ENCODE data around the gene PDZRN3. TPM values are rescaled to one million over a fixed set of nuclear protein-coding genes. Genes with fewer than 3 reads are reported as not detected.

PDZRN3 gene
- total RNA-seq, 2 donors from 2014 or later, result not detected

DNA sequence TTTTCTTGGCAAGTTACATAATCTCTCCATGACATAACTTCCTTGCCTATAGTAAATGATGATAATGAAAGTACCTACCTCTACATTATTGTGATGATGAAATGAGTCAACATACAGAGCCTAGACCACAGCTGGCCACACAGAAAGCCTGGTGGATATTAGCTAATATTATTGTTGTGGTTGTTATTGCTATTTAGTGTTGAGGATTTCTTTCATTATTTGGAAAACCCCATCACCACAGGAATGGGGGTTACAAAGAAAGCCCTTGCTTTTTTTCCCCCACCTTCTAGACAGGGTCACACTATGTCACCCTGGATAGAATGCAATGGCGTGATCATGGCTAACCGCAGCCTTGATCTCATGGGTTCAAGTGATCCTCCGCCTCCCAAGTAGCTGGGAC lies 125.0 kb downstream of the PDZRN3 start:
- H3K4me3 Mint-ChIP-seq, result no peak overlapping the region
- H3K36me3 Mint-ChIP-seq (ENCODE audit: low read depth), result no peaks in the 10 kb centered on the region
- H3K27me3 Mint-ChIP-seq, result peaks cover 16% of the 10 kb centered on the region
- no peak for ATAC-seq (replicated peaks)
- no peak overlapping the region for H3K27ac Mint-ChIP-seq
- no peaks in the 10 kb centered on the region for H3K4me1 Mint-ChIP-seq
- no peaks in the 10 kb centered on the region for H3K9me3 Mint-ChIP-seq

DNA sequence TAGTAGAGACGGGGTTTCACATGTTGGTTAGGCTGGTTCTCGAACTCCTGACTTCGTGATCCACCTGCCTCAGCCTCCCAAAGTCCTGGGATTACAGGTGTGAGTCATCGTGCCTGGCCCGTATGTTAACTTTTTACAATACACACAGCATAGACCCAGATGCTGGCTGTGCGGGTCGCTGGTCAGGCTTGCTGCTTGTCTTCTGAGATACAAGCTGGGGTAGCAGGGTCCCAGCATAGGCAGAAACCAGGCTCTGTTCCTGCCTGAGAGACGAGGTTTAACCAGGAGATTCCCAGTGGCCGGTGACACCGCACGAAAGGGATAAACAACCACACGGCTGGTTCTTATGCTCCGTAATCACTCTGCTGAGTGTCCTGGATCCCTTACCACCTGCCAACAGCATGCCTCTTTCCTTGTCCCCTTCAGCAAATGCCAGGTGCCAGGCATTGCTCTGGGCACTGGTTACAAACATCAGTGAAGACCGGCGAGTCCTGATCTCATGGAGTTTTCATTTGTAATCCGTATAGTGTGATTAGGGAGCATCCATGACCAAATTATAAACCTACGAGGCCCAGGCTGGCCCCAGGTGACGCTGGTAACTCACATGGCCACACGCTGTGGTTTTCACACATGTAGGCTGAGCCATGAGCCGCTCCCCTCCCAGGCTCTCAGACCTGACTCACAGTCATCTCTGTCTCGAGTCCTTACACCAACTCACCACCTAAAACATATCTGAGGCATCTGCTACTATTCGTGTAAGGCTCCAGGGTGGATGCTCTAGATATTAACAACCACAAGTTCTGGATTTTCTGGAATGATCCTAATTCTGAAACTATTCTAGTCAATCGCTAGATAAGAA lies 125.7 kb downstream of the PDZRN3 start:
- Mint-ChIP-seq H3K4me1 (no peaks in the 10 kb centered on the region), H3K36me3 (ENCODE audit: low read depth) (no peaks in the 10 kb centered on the region), H3K27me3 (peaks cover 21% of the 10 kb centered on the region), H3K4me3 (no peak overlapping the region), H3K27ac (no peak overlapping the region), H3K9me3 (no peaks in the 10 kb centered on the region)
- peak; percentile 69 for ATAC-seq (replicated peaks)

DNA sequence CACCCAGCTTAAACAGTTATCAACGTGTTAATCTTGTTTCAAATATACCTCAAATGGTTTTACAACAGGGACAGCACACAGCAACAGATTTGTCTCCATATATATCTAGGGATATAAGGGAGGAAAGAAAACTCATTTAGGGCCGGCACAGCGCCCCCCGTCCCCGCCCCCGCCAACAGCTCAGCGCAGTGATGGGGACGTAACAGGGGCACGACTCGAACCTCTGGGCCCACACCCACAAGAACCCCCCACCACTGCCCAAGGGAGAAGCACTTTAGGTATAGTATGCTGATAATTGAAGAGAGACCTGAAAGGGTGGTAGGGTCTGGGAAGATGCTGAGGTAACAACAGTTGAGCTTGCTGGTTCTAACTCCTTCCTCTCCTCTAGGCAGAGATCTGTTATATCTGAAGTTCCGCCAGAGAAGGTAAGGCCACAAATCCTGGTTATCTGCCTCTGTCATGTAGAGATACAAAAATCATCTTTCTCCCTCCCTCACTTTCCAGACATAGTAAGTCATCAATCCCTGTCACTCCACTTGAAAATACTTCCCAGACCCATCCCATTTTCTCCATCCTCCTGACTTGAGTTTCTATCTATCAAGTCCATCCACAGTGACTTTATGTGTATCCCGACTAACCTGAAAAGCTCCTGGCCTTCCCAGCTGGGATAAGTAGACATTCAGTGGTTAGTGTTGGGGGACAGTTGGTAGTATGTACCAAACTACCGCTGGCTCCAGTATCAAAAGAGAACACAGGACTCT lies 126.9 kb downstream of the PDZRN3 start:
- Mint-ChIP-seq H3K4me3 (no peak overlapping the region), H3K9me3 (no peaks in the 10 kb centered on the region)

DNA sequence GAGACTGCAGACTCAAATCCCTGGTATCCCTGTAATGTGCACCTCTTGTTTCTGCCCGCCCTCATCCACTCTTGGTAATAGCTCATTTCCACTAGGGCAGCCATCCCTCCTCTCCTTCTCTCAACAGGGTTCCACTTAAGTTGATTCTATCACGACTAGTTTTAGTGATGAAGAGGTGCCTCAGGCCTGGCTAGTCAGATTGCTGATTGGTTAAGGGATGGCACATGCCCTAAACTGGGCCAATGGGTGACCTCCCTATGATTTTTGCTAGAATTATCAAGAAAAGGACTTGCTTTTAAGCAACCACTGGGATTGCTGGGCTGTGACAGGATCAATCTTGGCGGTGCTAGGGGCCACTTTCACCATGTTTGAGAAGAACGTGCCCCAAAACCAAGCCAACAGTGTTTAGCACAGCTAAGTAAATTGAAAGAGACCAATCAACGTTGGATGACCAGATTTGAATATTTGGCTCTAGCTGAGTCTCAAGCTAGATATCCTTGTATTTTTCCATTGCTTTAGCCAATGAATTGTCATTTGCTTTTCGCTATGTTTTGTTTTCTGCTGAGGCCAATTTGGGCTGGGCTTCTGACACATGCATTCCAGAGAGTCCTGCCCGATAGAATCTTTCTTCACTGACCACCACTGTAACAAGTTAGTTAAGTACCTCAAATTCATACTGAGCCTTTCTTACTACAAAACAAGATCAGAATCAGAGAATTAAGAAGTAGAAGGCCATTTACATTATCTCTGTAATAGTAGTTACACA lies 131.0 kb downstream of the PDZRN3 start:
- Mint-ChIP-seq H3K4me1 (no peaks in the 10 kb centered on the region), H3K9me3 (no peaks in the 10 kb centered on the region), H3K36me3 (ENCODE audit: low read depth) (no peaks in the 10 kb centered on the region), H3K27ac (no peak overlapping the region), H3K4me3 (no peak overlapping the region), H3K27me3 (peaks cover 10% of the 10 kb centered on the region)
- ATAC-seq (replicated peaks), result no peak

More for the DNA sequence above, 126.9 kb downstream of the PDZRN3 start:
- H3K27me3 Mint-ChIP-seq, result peaks cover 19% of the 10 kb centered on the region
- no peaks in the 10 kb centered on the region for H3K36me3 Mint-ChIP-seq (ENCODE audit: low read depth)
- H3K27ac Mint-ChIP-seq, result no peak overlapping the region
- ATAC-seq (replicated peaks), result no peak
- H3K4me1 Mint-ChIP-seq, result no peaks in the 10 kb centered on the region

DNA sequence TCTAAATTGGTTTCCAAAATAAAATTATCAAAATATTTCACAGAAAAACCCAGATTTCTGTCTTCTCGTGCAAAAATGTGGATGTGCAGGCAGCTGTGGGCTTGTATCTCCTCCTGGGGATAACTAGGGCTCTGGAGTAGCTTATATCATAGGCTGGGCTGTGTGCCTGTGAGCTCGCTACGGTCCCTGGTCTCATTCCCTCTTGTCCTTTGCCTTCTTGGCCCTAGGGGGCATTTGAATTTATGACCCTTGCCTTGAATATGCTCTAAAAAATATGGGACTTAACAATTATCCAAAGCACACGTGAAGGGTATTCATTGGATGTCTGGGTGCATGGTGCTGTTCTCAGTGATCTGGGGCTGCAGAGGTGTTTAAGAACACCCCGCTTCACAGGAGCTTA lies 132.6 kb downstream of the PDZRN3 start:
- H3K27ac Mint-ChIP-seq, result no peak overlapping the region
- H3K27me3 Mint-ChIP-seq, result peaks cover 10% of the 10 kb centered on the region
- H3K36me3 Mint-ChIP-seq (ENCODE audit: low read depth), result no peaks in the 10 kb centered on the region
- H3K4me3 Mint-ChIP-seq, result no peak overlapping the region
- H3K4me1 Mint-ChIP-seq, result no peaks in the 10 kb centered on the region
- H3K9me3 Mint-ChIP-seq, result no peaks in the 10 kb centered on the region
- no peak for ATAC-seq (replicated peaks)

DNA sequence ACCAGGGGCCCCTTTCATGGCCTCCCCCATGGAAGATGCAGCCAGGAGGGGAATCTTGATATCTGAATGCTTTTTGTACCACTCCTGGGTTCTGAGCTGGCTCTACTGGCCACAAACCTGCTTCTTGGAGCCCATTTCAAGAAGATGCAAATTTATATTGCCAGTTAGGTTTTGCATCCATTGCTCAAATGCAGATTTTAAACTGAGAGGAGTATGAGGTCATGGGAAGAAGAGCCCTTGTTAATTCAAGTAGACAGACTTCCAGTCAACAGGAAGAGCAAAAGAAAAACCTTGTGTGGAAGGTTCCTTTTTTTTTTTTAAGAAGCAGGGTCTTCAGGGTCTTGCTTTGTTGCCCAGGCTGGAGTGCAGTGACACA lies 133.5 kb downstream of the PDZRN3 start:
- H3K36me3 Mint-ChIP-seq (ENCODE audit: low read depth), result no peaks in the 10 kb centered on the region
- H3K27ac Mint-ChIP-seq, result no peak overlapping the region
- no peak for ATAC-seq (replicated peaks)
- no peaks in the 10 kb centered on the region for H3K4me1 Mint-ChIP-seq
- H3K9me3 Mint-ChIP-seq, result no peaks in the 10 kb centered on the region
- H3K4me3 Mint-ChIP-seq, result no peak overlapping the region
- H3K27me3 Mint-ChIP-seq, result peaks cover 10% of the 10 kb centered on the region

DNA sequence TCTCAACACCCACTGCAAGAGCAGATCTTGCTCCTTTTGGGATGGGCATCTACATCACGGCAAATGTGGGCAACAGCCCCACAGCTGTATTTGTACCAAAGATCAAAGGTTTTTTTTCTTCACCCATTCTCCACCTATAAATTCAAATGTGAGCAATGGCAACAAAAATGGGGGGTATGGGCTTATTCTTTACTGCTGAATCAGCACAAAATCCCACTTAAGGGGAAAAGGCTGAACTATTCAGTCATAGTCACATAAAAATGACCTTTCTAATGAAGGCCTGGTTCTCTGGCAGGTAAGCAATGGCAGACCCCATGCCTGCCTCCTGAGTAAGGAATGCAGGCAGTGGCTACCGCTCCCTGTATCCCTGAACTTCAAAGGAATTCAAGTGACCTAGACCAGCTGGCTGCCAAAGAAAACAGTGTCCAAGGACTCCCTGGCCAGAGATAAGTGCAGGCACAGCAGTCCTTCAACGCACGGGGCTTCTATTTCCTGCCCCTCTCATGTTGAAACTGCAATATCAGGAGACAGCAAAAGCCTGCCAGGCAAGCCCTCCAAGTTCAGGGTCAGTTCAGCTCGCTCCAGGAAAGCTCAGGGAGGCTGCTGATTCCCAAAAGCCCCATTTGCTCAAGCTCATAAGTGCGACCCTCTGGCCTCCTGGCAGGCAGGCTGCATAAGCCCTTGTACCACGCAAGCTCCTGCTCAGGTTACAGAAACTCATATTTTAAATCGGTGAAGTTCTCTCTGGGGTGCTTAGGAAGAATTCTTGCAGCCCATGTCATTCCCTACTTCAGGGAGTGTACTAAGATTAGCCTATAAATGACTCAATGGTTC lies 134.1 kb downstream of the PDZRN3 start:
- no peak for ATAC-seq (replicated peaks)
- no peak overlapping the region for H3K27ac Mint-ChIP-seq
- H3K27me3 Mint-ChIP-seq, result peaks cover 10% of the 10 kb centered on the region
- H3K4me3 Mint-ChIP-seq, result no peak overlapping the region
- H3K36me3 Mint-ChIP-seq (ENCODE audit: low read depth), result no peaks in the 10 kb centered on the region
- no peaks in the 10 kb centered on the region for H3K9me3 Mint-ChIP-seq
- no peaks in the 10 kb centered on the region for H3K4me1 Mint-ChIP-seq

DNA sequence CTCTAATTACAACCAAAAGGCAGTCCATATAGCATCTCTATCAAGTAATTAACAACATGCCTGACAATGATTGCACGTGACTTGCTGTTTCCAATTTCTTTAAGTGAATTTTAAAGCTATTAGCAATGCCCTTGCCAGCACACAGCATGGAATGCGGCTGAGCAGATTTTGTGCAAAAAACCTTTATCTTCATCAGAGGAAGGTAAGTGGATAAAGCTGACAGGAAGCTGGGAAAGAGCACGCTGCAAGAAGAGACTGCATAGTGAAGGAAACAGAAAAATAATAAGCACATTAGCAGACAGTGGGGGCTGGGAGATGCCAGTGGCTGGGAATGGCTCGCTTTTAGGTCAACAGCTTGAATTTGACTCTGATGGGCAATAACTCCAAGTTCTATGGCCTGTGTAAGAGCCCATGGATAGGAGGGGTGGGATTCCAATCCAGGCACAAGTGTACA lies 138.8 kb downstream of the PDZRN3 start:
- no peaks in the 10 kb centered on the region for H3K9me3 Mint-ChIP-seq
- H3K36me3 Mint-ChIP-seq (ENCODE audit: low read depth), result no peaks in the 10 kb centered on the region
- H3K27me3 Mint-ChIP-seq, result peaks cover 19% of the 10 kb centered on the region
- no peak overlapping the region for H3K27ac Mint-ChIP-seq
- H3K4me1 Mint-ChIP-seq, result no peaks in the 10 kb centered on the region
- no peak overlapping the region for H3K4me3 Mint-ChIP-seq
- ATAC-seq (replicated peaks), result no peak

DNA sequence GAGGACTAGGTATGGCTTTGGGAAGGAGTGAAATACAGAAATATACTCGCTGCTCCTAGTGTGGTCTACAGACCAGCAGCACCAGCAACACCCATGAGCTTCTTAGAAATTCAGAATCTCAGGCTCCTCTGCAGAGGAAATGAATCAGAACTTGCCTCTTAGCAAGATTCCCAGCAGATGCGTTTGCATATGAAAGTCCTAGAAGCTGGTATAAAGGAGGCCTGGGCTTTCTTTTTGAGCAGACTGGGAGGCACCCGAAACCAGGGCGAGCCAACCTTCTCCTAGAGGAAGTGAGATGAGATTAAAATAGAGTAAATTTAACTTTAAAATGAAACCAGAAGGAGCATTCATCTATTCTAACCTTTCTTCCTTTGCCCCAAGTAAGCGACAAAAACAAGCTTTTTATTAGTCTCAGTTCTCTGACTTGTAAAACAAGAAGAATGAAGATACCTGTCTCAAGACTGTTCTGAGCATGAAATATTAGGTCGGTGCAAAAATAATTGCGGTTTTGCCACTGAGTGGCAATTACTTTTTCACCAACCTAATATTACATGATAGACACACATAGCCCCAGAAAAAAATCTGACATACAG lies 140.0 kb downstream of the PDZRN3 start:
- Mint-ChIP-seq H3K4me3 (no peak overlapping the region), H3K27ac (no peak overlapping the region), H3K4me1 (no peaks in the 10 kb centered on the region), H3K27me3 (peaks cover 23% of the 10 kb centered on the region), H3K36me3 (ENCODE audit: low read depth) (no peaks in the 10 kb centered on the region), H3K9me3 (no peaks in the 10 kb centered on the region)
- peak; percentile 19 for ATAC-seq (replicated peaks)

DNA sequence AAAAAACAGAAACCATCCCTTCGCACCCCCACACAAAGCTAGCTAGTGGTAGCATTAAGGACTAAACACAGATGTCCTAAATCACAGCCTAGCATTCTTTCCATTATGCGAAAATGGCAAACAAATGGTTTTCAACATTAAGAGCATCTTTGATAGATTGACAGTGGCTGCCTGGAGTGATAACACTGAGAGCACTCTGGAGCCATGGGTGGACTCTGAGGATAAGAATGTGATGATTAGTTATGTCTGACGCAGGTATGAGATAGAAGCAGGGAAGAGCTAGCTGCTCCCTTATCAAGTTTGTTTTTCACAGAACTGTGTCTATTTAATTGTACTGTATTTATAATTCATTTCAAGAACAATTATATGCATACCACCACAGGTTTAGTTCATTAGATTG lies 142.9 kb downstream of the PDZRN3 start:
- Mint-ChIP-seq H3K4me1 (no peaks in the 10 kb centered on the region), H3K4me3 (no peak overlapping the region)

DNA sequence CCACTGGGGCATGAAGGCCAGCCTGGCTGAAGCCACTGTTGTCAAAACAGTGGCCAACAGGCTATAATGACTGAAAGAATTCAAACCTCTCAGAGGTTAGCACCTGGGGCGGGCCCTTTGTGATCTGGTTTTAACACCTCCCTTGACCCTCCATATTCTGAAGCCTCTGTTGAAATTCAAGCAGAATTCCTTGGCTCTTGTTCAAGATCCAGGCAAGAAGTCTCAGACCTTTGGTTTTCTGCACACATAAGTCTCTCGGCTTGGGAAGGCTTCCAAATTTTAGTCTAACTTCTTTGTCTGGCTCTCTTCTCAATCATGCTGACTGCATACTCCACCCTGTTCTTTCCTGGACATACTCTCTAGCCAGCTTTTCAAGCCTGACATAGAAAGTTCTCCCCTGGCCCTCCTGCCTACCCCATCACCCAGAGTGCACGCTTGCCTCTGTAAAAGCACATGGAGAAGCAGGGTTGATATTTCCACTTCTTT lies 144.5 kb downstream of the PDZRN3 start:
- H3K9me3 Mint-ChIP-seq, result no peaks in the 10 kb centered on the region
- peaks cover 31% of the 10 kb centered on the region for H3K27me3 Mint-ChIP-seq
- no peak overlapping the region for H3K4me3 Mint-ChIP-seq
- no peaks in the 10 kb centered on the region for H3K36me3 Mint-ChIP-seq (ENCODE audit: low read depth)
- no peak for ATAC-seq (replicated peaks)
- no peak overlapping the region for H3K27ac Mint-ChIP-seq
- H3K4me1 Mint-ChIP-seq, result no peaks in the 10 kb centered on the region

More for the DNA sequence above, 142.9 kb downstream of the PDZRN3 start:
- Mint-ChIP-seq H3K9me3 (no peaks in the 10 kb centered on the region), H3K36me3 (ENCODE audit: low read depth) (no peaks in the 10 kb centered on the region), H3K27me3 (peaks cover 28% of the 10 kb centered on the region), H3K27ac (no peak overlapping the region)
- ATAC-seq (replicated peaks), result no peak

DNA sequence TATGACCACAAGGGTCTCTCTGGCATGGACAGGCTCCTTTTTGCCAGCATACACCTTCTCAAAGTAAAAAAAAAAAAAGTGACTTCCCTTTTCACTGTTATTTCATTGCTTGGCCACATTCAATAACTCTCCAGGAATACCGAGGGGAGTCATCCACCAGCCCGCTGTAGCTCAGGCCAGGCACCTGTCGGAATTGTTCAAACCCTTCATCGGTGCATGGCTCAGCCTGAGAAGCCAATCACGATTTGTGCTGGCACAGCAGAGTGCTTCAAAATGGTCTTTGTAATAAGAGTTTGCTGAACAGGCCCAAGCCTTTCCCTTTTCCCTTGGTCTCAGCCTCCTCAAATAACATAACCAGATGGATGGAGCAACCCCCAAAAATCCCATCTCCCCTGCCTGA lies 145.4 kb downstream of the PDZRN3 start:
- Mint-ChIP-seq H3K4me1 (no peaks in the 10 kb centered on the region), H3K27ac (no peak overlapping the region), H3K9me3 (no peaks in the 10 kb centered on the region), H3K27me3 (peaks cover 30% of the 10 kb centered on the region), H3K4me3 (no peak overlapping the region), H3K36me3 (ENCODE audit: low read depth) (no peaks in the 10 kb centered on the region)
- no peak for ATAC-seq (replicated peaks)

DNA sequence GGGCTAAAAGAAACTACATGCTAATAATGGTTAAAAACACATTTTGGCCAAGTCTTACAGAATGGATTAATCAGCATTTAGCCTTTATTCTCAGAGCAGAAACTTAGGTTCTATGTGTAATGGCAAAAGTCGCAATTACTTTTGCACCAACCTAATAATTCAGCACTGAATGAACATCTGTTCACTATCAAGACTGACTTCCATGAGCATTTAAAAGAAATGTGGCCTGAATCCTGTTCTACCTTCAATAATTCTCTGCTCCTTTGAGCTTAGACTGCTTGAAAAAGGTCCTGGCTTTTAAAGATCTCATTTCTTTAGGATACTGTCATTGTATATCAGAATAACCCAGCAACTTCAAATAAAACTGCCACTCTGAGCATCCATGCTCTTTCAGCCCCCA lies 145.9 kb downstream of the PDZRN3 start:
- Mint-ChIP-seq H3K4me1 (no peaks in the 10 kb centered on the region), H3K4me3 (no peak overlapping the region), H3K27me3 (peaks cover 26% of the 10 kb centered on the region), H3K27ac (no peak overlapping the region), H3K9me3 (no peaks in the 10 kb centered on the region), H3K36me3 (ENCODE audit: low read depth) (no peaks in the 10 kb centered on the region)
- ATAC-seq (replicated peaks), result no peak
